Peyer's patch (tissue), 4 donors: Measurements from ENCODE around the gene RBBP9.

ENCODE experiments used
- POLR2A ChIP-seq, 2 donors: fragments of 450-650 bp; IDR thresholded peaks; one replicate each; pipeline ENCODE4 v1.5.1; 2017; ENCODE audit warnings: antibody characterized with exemption in 2 of 2, mild to moderate bottlenecking in 2 of 2, moderate library complexity in 2 of 2
- TF ChIP-seq, protein P1 (sequence below), 6 experiments: fragments of 450-650 bp in 4 of 6; fragments of 200-600 bp in 2 of 6; sonication (generic) in 1 of 6; IDR thresholded peaks; one replicate each; pipeline ENCODE4 v1.5.1; 2017 to 2019; ENCODE audit warnings: antibody characterized with exemption in 6 of 6, mild to moderate bottlenecking in 3 of 6, moderate library complexity in 1 of 6

DNA sequence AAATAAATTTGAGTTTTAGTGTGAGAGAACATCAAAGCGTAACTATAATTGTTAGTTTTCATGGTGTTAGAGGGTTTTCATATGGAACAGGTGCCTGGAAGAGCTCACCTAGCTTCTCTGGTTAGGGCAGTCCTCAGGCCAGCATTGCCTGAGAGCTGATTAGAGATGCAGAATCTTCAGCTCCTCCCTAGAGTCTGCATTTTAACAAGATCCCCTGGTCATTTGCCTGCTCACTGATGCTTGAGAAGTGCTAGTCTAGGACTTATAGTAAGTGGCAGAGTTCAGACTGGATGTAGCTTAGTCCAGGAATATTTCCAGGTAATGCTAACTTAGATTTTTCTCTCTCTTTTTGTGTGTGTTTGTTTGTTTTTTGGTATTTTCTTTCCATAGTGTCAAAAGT, 48.5 kb upstream of the RBBP9 start:
- TF ChIP-seq, protein P1, sequence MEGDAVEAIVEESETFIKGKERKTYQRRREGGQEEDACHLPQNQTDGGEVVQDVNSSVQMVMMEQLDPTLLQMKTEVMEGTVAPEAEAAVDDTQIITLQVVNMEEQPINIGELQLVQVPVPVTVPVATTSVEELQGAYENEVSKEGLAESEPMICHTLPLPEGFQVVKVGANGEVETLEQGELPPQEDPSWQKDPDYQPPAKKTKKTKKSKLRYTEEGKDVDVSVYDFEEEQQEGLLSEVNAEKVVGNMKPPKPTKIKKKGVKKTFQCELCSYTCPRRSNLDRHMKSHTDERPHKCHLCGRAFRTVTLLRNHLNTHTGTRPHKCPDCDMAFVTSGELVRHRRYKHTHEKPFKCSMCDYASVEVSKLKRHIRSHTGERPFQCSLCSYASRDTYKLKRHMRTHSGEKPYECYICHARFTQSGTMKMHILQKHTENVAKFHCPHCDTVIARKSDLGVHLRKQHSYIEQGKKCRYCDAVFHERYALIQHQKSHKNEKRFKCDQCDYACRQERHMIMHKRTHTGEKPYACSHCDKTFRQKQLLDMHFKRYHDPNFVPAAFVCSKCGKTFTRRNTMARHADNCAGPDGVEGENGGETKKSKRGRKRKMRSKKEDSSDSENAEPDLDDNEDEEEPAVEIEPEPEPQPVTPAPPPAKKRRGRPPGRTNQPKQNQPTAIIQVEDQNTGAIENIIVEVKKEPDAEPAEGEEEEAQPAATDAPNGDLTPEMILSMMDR (IDR thresholded peaks at IDR 0.05), result no peak
- TF ChIP-seq POLR2A (IDR thresholded peaks at IDR 0.05), result no peak
